ENCODE data around the gene AVPR2.

AVPR2 gene

GRCh38 chrX:153886915-153887314, 17.6 kb upstream of the AVPR2 start:
- TF ChIP-seq ZFX (IDR thresholded peaks at IDR 0.05), result no peak
- TF ChIP-seq CTCF (conservative IDR thresholded peaks at IDR 0.05), result no peak
- H3K27ac ChIP-seq, result no peak overlapping the region

GRCh38 chrX:153887385-153887784, 17.1 kb upstream of the AVPR2 start:
- TF ChIP-seq CTCF (conservative IDR thresholded peaks at IDR 0.05) (no peak), ZFX (IDR thresholded peaks at IDR 0.05) (no peak)
- H3K27ac ChIP-seq, result no peak overlapping the region

GRCh38 chrX:153888344-153888743, 16.1 kb upstream of the AVPR2 start:
- no peak overlapping the region for H3K27ac ChIP-seq
- TF ChIP-seq ZFX (IDR thresholded peaks at IDR 0.05) (no peak), CTCF (conservative IDR thresholded peaks at IDR 0.05) (no peak)

GRCh38 chrX:153889123-153889522, 15.3 kb upstream of the AVPR2 start:
- TF ChIP-seq CTCF (conservative IDR thresholded peaks at IDR 0.05), result no peak
- TF ChIP-seq ZFX (IDR thresholded peaks at IDR 0.05), result no peak
- no peak overlapping the region for H3K27ac ChIP-seq

- no peak overlapping the region for H3K27ac ChIP-seq
- TF ChIP-seq CTCF (conservative IDR thresholded peaks at IDR 0.05), result no peak
Observed at GRCh38 chrX:153897899-153898298, 6.6 kb upstream of the AVPR2 start.

- no peak overlapping the region for H3K27ac ChIP-seq
- TF ChIP-seq CTCF (conservative IDR thresholded peaks at IDR 0.05) (no peak), ZFX (IDR thresholded peaks at IDR 0.05) (no peak)
Observed at GRCh38 chrX:153900831-153901752, 3.4 kb upstream of the AVPR2 start.

- H3K27ac ChIP-seq, result no peak overlapping the region
- TF ChIP-seq ZFX (IDR thresholded peaks at IDR 0.05) (no peak), CTCF (conservative IDR thresholded peaks at IDR 0.05) (no peak)
Observed at GRCh38 chrX:153901753-153902140, 2.7 kb upstream of the AVPR2 start.

Measured in C4-2B (cell line).